ENCODE data around the gene GALNT6. TPM values are rescaled to one million over a fixed set of nuclear protein-coding genes. Genes with fewer than 3 reads are reported as not detected.

The GALNT6 gene
- total RNA-seq: 1 to 10 TPM; 1.7 to 4.9 TPM
- 1 to 10 TPM; 2.3 to 9.2 TPM for polyA plus RNA-seq

GRCh38 chr12:51391283-51392123, at the start of gene GALNT6:
Gene GALNT6 (minus strand): TSS chr12:51391406. CDS start chr12:51379781, 11,625 bp downstream.
- Mint-ChIP-seq H3K9me3 (no peaks in the 10 kb centered on the region), H3K27ac (peak within 1 kb of the TSS; percentile 74 to 97 (median 91)), H3K36me3 (peaks cover 0 to 4% of the 10 kb centered on the region in 2 donors), H3K4me3 (peak within 1 kb of the TSS; percentile 86 to 97 (median 90)), H3K4me1 (peaks cover 58 to 80% (median 69%) of the 10 kb centered on the region in 4 donors), H3K27me3 (no peaks in the 10 kb centered on the region)
- no peaks in the 10 kb centered on the region for H3K9me3 ChIP-seq (ENCODE audit: control insufficient read depth in 1 of 2, low read length in 2 of 2)
- ChIA-PET POLR2A (ENCODE audit: partially characterized antibody) (interaction anchor here (1.0 to 4.0 kb wide), 3 partner anchors 18 to 68 kb away, joined by 5 to 33 read pairs (median 12); partner anchors contain the start of gene BIN2), CTCF (ENCODE audit: partially characterized antibody) (interaction anchor here (0.7 to 2.2 kb wide), 4 partner anchors 12 to 140 kb away, joined by 3 to 5 read pairs (median 4); no protein-coding TSS in a partner anchor)
- peak within 1 kb of the TSS; percentile 25 to 68 for H3K4me3 ChIP-seq (ENCODE audit: low read length in 2 of 2)
- H3K27ac ChIP-seq (ENCODE audit: low read depth, low read length): peak within 1 kb of the TSS; percentile 55
- peak; percentile 60 to 79 (median 65) for DNase-seq
- H3K36me3 ChIP-seq (ENCODE audit: insufficient read depth, low read length): no peaks in the 10 kb centered on the region
- H3K4me1 ChIP-seq (ENCODE audit: insufficient read depth, low read length): peaks cover 74% of the 10 kb centered on the region
- intact Hi-C loops (cut with micrococcal nuclease): loop anchor here (1.0 kb wide), 1 partner anchor 22 kb away; no protein-coding TSS in a partner anchor
- no peaks in the 10 kb centered on the region for H3K27me3 ChIP-seq (ENCODE audit: insufficient read depth, low read length)

GRCh38 chr12:51439330-51439729, 48.1 kb upstream of the GALNT6 start:
- Histone ChIP-seq H3K4me1 (ENCODE audit: insufficient read depth, low read length) (peaks cover 11% of the 10 kb centered on the region), H3K36me3 (ENCODE audit: insufficient read depth, low read length) (no peaks in the 10 kb centered on the region), H3K27me3 (ENCODE audit: insufficient read depth, low read length) (no peaks in the 10 kb centered on the region), H3K4me3 (ENCODE audit: low read length in 2 of 2) (no peak overlapping the region), H3K9me3 (ENCODE audit: control insufficient read depth in 1 of 2, low read length in 2 of 2) (no peaks in the 10 kb centered on the region), H3K27ac (ENCODE audit: low read depth, low read length) (no peak overlapping the region)
- peaks cover 0 to 2% (median 0%) of the 10 kb centered on the region in 8 donors for H3K9me3 Mint-ChIP-seq
- H3K36me3 Mint-ChIP-seq: no peaks in the 10 kb centered on the region
- POLR2A ChIA-PET (ENCODE audit: partially characterized antibody): no interaction called here
- H3K4me3 Mint-ChIP-seq: peak overlapping the region in 2 of 8 donors; percentile 7 to 65
- CTCF ChIA-PET (ENCODE audit: partially characterized antibody): no interaction called here
- peaks cover 13 to 22% (median 15%) of the 10 kb centered on the region in 4 donors for H3K4me1 Mint-ChIP-seq
- intact Hi-C loops (cut with micrococcal nuclease): no loop called here
- DNase-seq: no peak
- no peaks in the 10 kb centered on the region for H3K27me3 Mint-ChIP-seq
- H3K27ac Mint-ChIP-seq: peak overlapping the region in 1 of 7 donors; percentile 75

GRCh38 chr12:51437431-51437830, 46.2 kb upstream of the GALNT6 start:
- no peak for DNase-seq
- ChIA-PET CTCF (ENCODE audit: partially characterized antibody) (interaction anchor here (0.9 to 1.1 kb wide), 2 partner anchors 11 to 16 kb away, joined by 3 read pairs; no protein-coding TSS in a partner anchor), POLR2A (ENCODE audit: partially characterized antibody) (no interaction called here)
- Mint-ChIP-seq H3K27me3 (no peaks in the 10 kb centered on the region), H3K4me1 (peaks cover 13 to 22% (median 15%) of the 10 kb centered on the region in 4 donors), H3K4me3 (no peak overlapping the region), H3K36me3 (no peaks in the 10 kb centered on the region), H3K9me3 (peaks cover 0 to 2% (median 0%) of the 10 kb centered on the region in 8 donors), H3K27ac (no peak overlapping the region)
- intact Hi-C loops (cut with micrococcal nuclease): no loop called here
- no peaks in the 10 kb centered on the region for H3K27me3 ChIP-seq (ENCODE audit: insufficient read depth, low read length)
- H3K36me3 ChIP-seq (ENCODE audit: insufficient read depth, low read length): no peaks in the 10 kb centered on the region
- no peaks in the 10 kb centered on the region for H3K9me3 ChIP-seq (ENCODE audit: control insufficient read depth in 1 of 2, low read length in 2 of 2)
- H3K4me3 ChIP-seq (ENCODE audit: low read length in 2 of 2): no peak overlapping the region
- no peak overlapping the region for H3K27ac ChIP-seq (ENCODE audit: low read depth, low read length)
- H3K4me1 ChIP-seq (ENCODE audit: insufficient read depth, low read length): peaks cover 11% of the 10 kb centered on the region

GRCh38 chr12:51434305-51434704, 43.1 kb upstream of the GALNT6 start:
- H3K4me1 Mint-ChIP-seq: peaks cover 1 to 9% (median 2%) of the 10 kb centered on the region in 4 donors
- intact Hi-C loops (cut with micrococcal nuclease): no loop called here
- no peak overlapping the region for H3K4me3 Mint-ChIP-seq

GRCh38 chr12:51432921-51433320, 41.7 kb upstream of the GALNT6 start:
- no peak overlapping the region for H3K27ac Mint-ChIP-seq
- H3K4me3 Mint-ChIP-seq: no peak overlapping the region
- intact Hi-C loops (cut with micrococcal nuclease): no loop called here
- DNase-seq: no peak
- H3K27me3 Mint-ChIP-seq: no peaks in the 10 kb centered on the region
- H3K4me1 ChIP-seq (ENCODE audit: insufficient read depth, low read length): no peaks in the 10 kb centered on the region
- ChIA-PET CTCF (ENCODE audit: partially characterized antibody) (interaction anchor here (1.0 kb wide), 1 partner anchor 8 kb away, joined by 3 read pairs; the partner anchor contains the start of gene SLC4A8), POLR2A (ENCODE audit: partially characterized antibody) (no interaction called here)
- no peak overlapping the region for H3K4me3 ChIP-seq (ENCODE audit: low read length in 2 of 2)
- no peaks in the 10 kb centered on the region for H3K9me3 ChIP-seq (ENCODE audit: control insufficient read depth in 1 of 2, low read length in 2 of 2)
- H3K36me3 Mint-ChIP-seq: no peaks in the 10 kb centered on the region
- no peaks in the 10 kb centered on the region for H3K36me3 ChIP-seq (ENCODE audit: insufficient read depth, low read length)
- H3K9me3 Mint-ChIP-seq: peaks cover 0 to 2% (median 0%) of the 10 kb centered on the region in 8 donors
- no peaks in the 10 kb centered on the region for H3K27me3 ChIP-seq (ENCODE audit: insufficient read depth, low read length)
- peaks cover 0 to 1% (median 0%) of the 10 kb centered on the region in 4 donors for H3K4me1 Mint-ChIP-seq
- no peak overlapping the region for H3K27ac ChIP-seq (ENCODE audit: low read depth, low read length)

More at GRCh38 chr12:51434305-51434704, 43.1 kb upstream of the GALNT6 start:
- peaks cover 1% of the 10 kb centered on the region for H3K4me1 ChIP-seq (ENCODE audit: insufficient read depth, low read length)
- DNase-seq: no peak
- POLR2A ChIA-PET (ENCODE audit: partially characterized antibody): no interaction called here
- H3K36me3 ChIP-seq (ENCODE audit: insufficient read depth, low read length): no peaks in the 10 kb centered on the region
- no peaks in the 10 kb centered on the region for H3K9me3 ChIP-seq (ENCODE audit: control insufficient read depth in 1 of 2, low read length in 2 of 2)
- Mint-ChIP-seq H3K36me3 (no peaks in the 10 kb centered on the region), H3K9me3 (peaks cover 0 to 2% (median 0%) of the 10 kb centered on the region in 8 donors), H3K27ac (no peak overlapping the region), H3K27me3 (no peaks in the 10 kb centered on the region)
- no peaks in the 10 kb centered on the region for H3K27me3 ChIP-seq (ENCODE audit: insufficient read depth, low read length)
- no peak overlapping the region for H3K27ac ChIP-seq (ENCODE audit: low read depth, low read length)
- CTCF ChIA-PET (ENCODE audit: partially characterized antibody): no interaction called here
- no peak overlapping the region for H3K4me3 ChIP-seq (ENCODE audit: low read length in 2 of 2)

GRCh38 chr12:51430196-51430895, 39.1 kb upstream of the GALNT6 start:
- Mint-ChIP-seq H3K27me3 (no peaks in the 10 kb centered on the region), H3K4me1 (peaks cover 0 to 3% (median 2%) of the 10 kb centered on the region in 4 donors), H3K9me3 (no peaks in the 10 kb centered on the region), H3K36me3 (no peaks in the 10 kb centered on the region), H3K4me3 (no peak overlapping the region), H3K27ac (no peak overlapping the region)
- Histone ChIP-seq H3K9me3 (ENCODE audit: control insufficient read depth in 1 of 2, low read length in 2 of 2) (no peaks in the 10 kb centered on the region), H3K36me3 (ENCODE audit: insufficient read depth, low read length) (no peaks in the 10 kb centered on the region), H3K4me1 (ENCODE audit: insufficient read depth, low read length) (no peaks in the 10 kb centered on the region), H3K4me3 (ENCODE audit: low read length in 2 of 2) (no peak overlapping the region), H3K27me3 (ENCODE audit: insufficient read depth, low read length) (no peaks in the 10 kb centered on the region), H3K27ac (ENCODE audit: low read depth, low read length) (no peak overlapping the region)
- intact Hi-C loops (cut with micrococcal nuclease): no loop called here
- DNase-seq: no peak
- ChIA-PET POLR2A (ENCODE audit: partially characterized antibody) (no interaction called here), CTCF (ENCODE audit: partially characterized antibody) (interaction anchor here (0.7 to 1.6 kb wide), 2 partner anchors 15 to 89 kb away, joined by 3 read pairs; no protein-coding TSS in a partner anchor)

- peaks cover 0 to 5% (median 4%) of the 10 kb centered on the region in 4 donors for H3K4me1 Mint-ChIP-seq
- no peaks in the 10 kb centered on the region for H3K9me3 ChIP-seq (ENCODE audit: control insufficient read depth in 1 of 2, low read length in 2 of 2)
- H3K4me3 Mint-ChIP-seq: no peak overlapping the region
- CTCF ChIA-PET (ENCODE audit: partially characterized antibody): interaction anchor here (0.7 to 1.6 kb wide), 4 partner anchors 13 to 223 kb away, joined by 3 read pairs; no protein-coding TSS in a partner anchor
- H3K36me3 ChIP-seq (ENCODE audit: insufficient read depth, low read length): no peaks in the 10 kb centered on the region
- no peak overlapping the region for H3K27ac ChIP-seq (ENCODE audit: low read depth, low read length)
- intact Hi-C loops (cut with micrococcal nuclease): no loop called here
- no peak overlapping the region for H3K4me3 ChIP-seq (ENCODE audit: low read length in 2 of 2)
- POLR2A ChIA-PET (ENCODE audit: partially characterized antibody): no interaction called here
- H3K9me3 Mint-ChIP-seq: no peaks in the 10 kb centered on the region
- H3K27me3 Mint-ChIP-seq: no peaks in the 10 kb centered on the region
- no peaks in the 10 kb centered on the region for H3K4me1 ChIP-seq (ENCODE audit: insufficient read depth, low read length)
- H3K27ac Mint-ChIP-seq: no peak overlapping the region
- DNase-seq: no peak
- no peaks in the 10 kb centered on the region for H3K36me3 Mint-ChIP-seq
- no peaks in the 10 kb centered on the region for H3K27me3 ChIP-seq (ENCODE audit: insufficient read depth, low read length)
Observed at GRCh38 chr12:51429700-51430099, 38.5 kb upstream of the GALNT6 start.
